HG02943 (cell line): ENCODE results near the gene RAB26.
"Not testable (repeated sequence)": the region's sequence is repeated elsewhere in the genome, so short reads cannot be mapped to it uniquely, and the experiment has no call there.

Experiments used
- ATAC-seq: cut with Tn5 transposase; IDR thresholded peaks from one replicate; pipeline ENCODE4 v1.9.1; 2021; ENCODE audit warnings: mild to moderate bottlenecking, low read depth, moderate library complexity; ENCODE audit not compliant: unreplicated experiment

RAB26 gene

GRCh38 chr16:2115591-2115973 is 32.8 kb upstream of the RAB26 start:
- ATAC-seq: no peak

- ATAC-seq: not testable (repeated sequence)
Observed at GRCh38 chr16:2116428-2116827, 32.0 kb upstream of the RAB26 start.

GRCh38 chr16:2117341-2117740 is 31.1 kb upstream of the RAB26 start:
- ATAC-seq: not testable (repeated sequence)

GRCh38 chr16:2117960-2118722 is 30.3 kb upstream of the RAB26 start:
- not testable (repeated sequence) for ATAC-seq

- not testable (repeated sequence) for ATAC-seq
Observed at GRCh38 chr16:2121325-2121724, 27.1 kb upstream of the RAB26 start.

- ATAC-seq: no peak
Observed at GRCh38 chr16:2121853-2122252, 26.6 kb upstream of the RAB26 start.

GRCh38 chr16:2122429-2122828 is 26.0 kb upstream of the RAB26 start:
- no peak for ATAC-seq

GRCh38 chr16:2122934-2123683 is 25.3 kb upstream of the RAB26 start:
- not testable (repeated sequence) for ATAC-seq

GRCh38 chr16:2123706-2124376 is 24.6 kb upstream of the RAB26 start:
- not testable (repeated sequence) for ATAC-seq

- ATAC-seq: not testable (repeated sequence)
Observed at GRCh38 chr16:2124377-2124693, 24.1 kb upstream of the RAB26 start.

- not testable (repeated sequence) for ATAC-seq
Observed at GRCh38 chr16:2124694-2125444, 23.6 kb upstream of the RAB26 start.

GRCh38 chr16:2125609-2126008 is 22.8 kb upstream of the RAB26 start:
- ATAC-seq: not testable (repeated sequence)

GRCh38 chr16:2126161-2126743 is 22.2 kb upstream of the RAB26 start:
- ATAC-seq: not testable (repeated sequence)

GRCh38 chr16:2126928-2127556 is 21.4 kb upstream of the RAB26 start:
- ATAC-seq: not testable (repeated sequence)

- not testable (repeated sequence) for ATAC-seq
Observed at GRCh38 chr16:2127630-2128280, 20.7 kb upstream of the RAB26 start.

GRCh38 chr16:2129251-2129650 is 19.2 kb upstream of the RAB26 start:
- ATAC-seq: not testable (repeated sequence)

GRCh38 chr16:2129890-2130447 is 18.5 kb upstream of the RAB26 start:
- not testable (repeated sequence) for ATAC-seq

GRCh38 chr16:2133797-2134196 is 14.6 kb upstream of the RAB26 start:
- ATAC-seq: not testable (repeated sequence)

GRCh38 chr16:2135071-2135470 is 13.4 kb upstream of the RAB26 start:
- not testable (repeated sequence) for ATAC-seq
